T-cell (primary cell): ENCODE data around the gene NPIPB4. TPM values are rescaled to one million over a fixed set of nuclear protein-coding genes. Genes with fewer than 3 reads are reported as not detected.
"Not testable (repeated sequence)": the region's sequence is repeated elsewhere in the genome, so short reads cannot be mapped to it uniquely, and the experiment has no call there.

Experiments
- ATAC-seq, 4 experiments: fragments of 200-7000 bp in 3 of 4; fragments of 150-1000 bp in 1 of 4; cut with Tn5 transposase; replicated peaks in 1 of 4; 1 replicate in 3 of 4; 2 replicates in 1 of 4; pipeline ENCODE4 v1.10.0; 2021; ENCODE audit warnings: moderate library complexity in 3 of 4, mild to moderate bottlenecking in 2 of 4, moderate number of reproducible peaks in 1 of 4
- CTCF ChIA-PET, 2 donors: fragments of 300-600 bp; sonication (Branson Sonifier 250); formaldehyde crosslinking; loops; one replicate each; lab custom pipeline; 2022; ENCODE audit warnings: antibody characterized with exemption in 2 of 2; lab: Charles Lee
- POLR2A ChIA-PET, 2 donors: fragments of 300-600 bp; sonication (Branson Sonifier 250); formaldehyde crosslinking; loops; one replicate each; lab custom pipeline; 2022; ENCODE audit warnings: antibody characterized with exemption in 2 of 2; lab: Charles Lee
- DNase-seq, 35 experiments: peaks; one replicate each; pipeline versions ENCODE4 v3.0.0 to v3.0.0-alpha.2; 2013 to 2023
- H3K27ac ChIP-seq: one replicate; pipeline ENCODE4 v1.5.1; 2013; ENCODE audit warnings: low read length
- H3K27me3 ChIP-seq, 2 experiments: replicated peaks in 1 of 2; 1 replicate in 1 of 2; 2 replicates in 1 of 2; pipeline versions ENCODE4 v1.6.1 to v1.7.0; 2013; ENCODE audit warnings: low read length in 1 of 2, mixed read lengths in 1 of 2; ENCODE audit not compliant: control insufficient read depth in 2 of 2, insufficient read depth in 2 of 2; ENCODE audit errors: extremely low read depth in 1 of 2
- H3K36me3 ChIP-seq, 2 donors: 1 replicate in 1 of 2; 2 replicates in 1 of 2; pipeline versions ENCODE4 v1.6.1 to v1.7.0; 2013; ENCODE audit warnings: low read length in 1 of 2; ENCODE audit not compliant: control insufficient read depth in 2 of 2, insufficient read depth in 1 of 2; ENCODE audit errors: extremely low read depth in 1 of 2
- H3K4me1 ChIP-seq, 2 experiments: 1 replicate in 1 of 2; 2 replicates in 1 of 2; pipeline versions ENCODE4 v1.6.1 to v1.7.0; 2013; ENCODE audit warnings: low read length in 2 of 2, mixed read lengths in 1 of 2; ENCODE audit not compliant: insufficient read depth in 2 of 2, control insufficient read depth in 1 of 2; ENCODE audit errors: extremely low read depth in 1 of 2
- H3K4me3 ChIP-seq, 2 donors: 1 replicate in 1 of 2; 2 replicates in 1 of 2; pipeline versions ENCODE4 v1.5.1 to v1.7.0; 2013; ENCODE audit warnings: mild to moderate bottlenecking in 2 of 2, low read length in 1 of 2, moderate library complexity in 1 of 2; ENCODE audit not compliant: control insufficient read depth in 1 of 2; ENCODE audit errors: extremely low read depth in 1 of 2
- H3K9me3 ChIP-seq: 2 replicates; pipeline ENCODE4 v1.7.0; 2013
- H3K27ac Mint-ChIP-seq, 2 donors: one replicate each; pipeline ENCODE4 v1.8.0; 2020 to 2021; ENCODE audit warnings: mild to moderate bottlenecking in 2 of 2, mixed read lengths in 2 of 2
- H3K27me3 Mint-ChIP-seq, 2 donors: one replicate each; pipeline ENCODE4 v1.8.0; 2021 to 2022; ENCODE audit warnings: mixed read lengths in 2 of 2
- H3K36me3 Mint-ChIP-seq: one replicate; pipeline ENCODE4 v1.8.0; 2021; ENCODE audit warnings: mixed read lengths
- H3K4me1 Mint-ChIP-seq, 3 donors: one replicate each; pipeline ENCODE4 v1.8.0; 2020 to 2022; ENCODE audit warnings: mixed read lengths in 3 of 3, mild to moderate bottlenecking in 1 of 3
- H3K4me3 Mint-ChIP-seq, 3 donors: one replicate each; pipeline ENCODE4 v1.8.0; 2020 to 2022; ENCODE audit warnings: mild to moderate bottlenecking in 3 of 3, mixed read lengths in 3 of 3, moderate library complexity in 3 of 3
- H3K9me3 Mint-ChIP-seq, 3 donors: one replicate each; pipeline ENCODE4 v1.8.0; 2020 to 2022; ENCODE audit warnings: mixed read lengths in 3 of 3
- WGBS: methylation state at CpG from one replicate; pipeline ENCODE4 v1.1.5; 2013; ENCODE audit warnings: missing lambda C conversion rate; ENCODE audit not compliant: insufficient coverage; 5-methylcytosine and 5-hydroxymethylcytosine counted together
- total RNA-seq, 35 experiments: library from RNA in 6 of 35; stranded (reverse) in 6 of 35; fragments of 120-200 nt in 1 of 35; gene quantifications; one replicate each; pipeline versions ENCODE4 v1.2.1 to v1.2.4 and lab custom pipeline; 2013 to 2026

The NPIPB4 gene
- total RNA-seq, 5 donors from 2014 or later (not counting 1 experiment from before 2014, with no cell fraction given) = 173 to 372 (median 216) TPM

DNA sequence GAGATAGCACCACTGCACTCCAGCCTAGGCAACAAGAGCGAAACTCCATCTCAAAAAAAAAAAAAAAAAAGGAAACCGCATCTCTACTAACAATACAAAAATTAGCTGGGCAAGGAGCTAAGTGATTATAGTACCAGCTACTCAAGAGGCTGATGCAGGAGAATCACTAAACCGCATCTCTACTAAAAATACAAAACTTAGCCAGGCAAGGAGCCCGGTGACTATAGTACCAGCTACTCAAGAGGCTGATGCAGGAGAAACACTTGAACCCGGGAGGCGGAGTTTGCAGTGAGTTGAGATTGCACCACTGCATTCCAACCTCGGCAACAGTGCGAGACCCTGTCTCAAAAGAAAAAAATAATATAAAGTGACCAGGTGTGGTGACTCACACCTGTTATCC lies 27.6 kb downstream of the NPIPB4 start:
- H3K9me3 Mint-ChIP-seq, DNase-seq, H3K27me3 ChIP-seq, ATAC-seq, H3K36me3 ChIP-seq, H3K4me1 ChIP-seq, H3K36me3 Mint-ChIP-seq, H3K4me3 Mint-ChIP-seq, H3K4me1 Mint-ChIP-seq, H3K27me3 Mint-ChIP-seq, H3K4me3 ChIP-seq, H3K27ac Mint-ChIP-seq, H3K27ac ChIP-seq, CTCF ChIA-PET, POLR2A ChIA-PET, H3K9me3 ChIP-seq: not testable (repeated sequence)
- WGBS = no CpG with 5 or more reads among the region's 8 CpGs

- not testable (repeated sequence) for H3K27ac ChIP-seq
Measured at GRCh38 chr16:21826067-21826706, 31.4 kb downstream of the NPIPB4 start.

GRCh38 chr16:21825526-21825925 lies 32.0 kb downstream of the NPIPB4 start:
- CTCF ChIA-PET, H3K27ac Mint-ChIP-seq, POLR2A ChIA-PET, H3K36me3 Mint-ChIP-seq, H3K9me3 Mint-ChIP-seq, H3K4me1 Mint-ChIP-seq, H3K27me3 ChIP-seq, H3K4me3 ChIP-seq, H3K36me3 ChIP-seq, H3K9me3 ChIP-seq, ATAC-seq, H3K27me3 Mint-ChIP-seq, H3K4me1 ChIP-seq, H3K27ac ChIP-seq, DNase-seq, H3K4me3 Mint-ChIP-seq: not testable (repeated sequence)
- no CpG with 5 or more reads among the region's 4 CpGs for WGBS

More at GRCh38 chr16:21826067-21826706, 31.4 kb downstream of the NPIPB4 start:
- WGBS = no CpG with 5 or more reads among the region's 5 CpGs
- ATAC-seq, H3K4me3 Mint-ChIP-seq, CTCF ChIA-PET, H3K36me3 Mint-ChIP-seq, H3K27ac Mint-ChIP-seq, H3K27me3 ChIP-seq, H3K4me1 Mint-ChIP-seq, H3K27me3 Mint-ChIP-seq, H3K9me3 ChIP-seq, H3K9me3 Mint-ChIP-seq, H3K4me1 ChIP-seq, H3K4me3 ChIP-seq, POLR2A ChIA-PET, H3K36me3 ChIP-seq, DNase-seq: not testable (repeated sequence)

DNA sequence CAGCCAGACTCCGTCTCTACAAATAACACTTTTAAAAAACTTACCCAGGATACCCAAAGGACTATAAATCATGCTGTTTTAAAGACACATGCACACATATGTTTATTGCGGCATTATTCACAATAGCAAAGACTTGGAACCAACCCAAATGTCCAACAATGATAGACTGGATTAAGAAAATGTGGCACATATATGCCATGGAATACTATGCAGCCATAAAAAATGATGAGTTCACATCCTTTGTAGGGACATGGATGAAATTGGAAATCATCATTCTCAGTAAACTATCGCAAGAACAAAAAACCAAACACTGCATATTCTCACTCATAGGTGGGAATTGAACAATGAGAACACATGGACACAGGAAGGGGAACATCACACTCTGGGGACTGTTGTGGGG lies 34.3 kb downstream of the NPIPB4 start:
- H3K4me3 ChIP-seq, POLR2A ChIA-PET, CTCF ChIA-PET, H3K36me3 ChIP-seq, H3K27me3 ChIP-seq, H3K36me3 Mint-ChIP-seq, ATAC-seq, H3K4me3 Mint-ChIP-seq, DNase-seq, H3K9me3 Mint-ChIP-seq, H3K27me3 Mint-ChIP-seq, H3K9me3 ChIP-seq, H3K27ac Mint-ChIP-seq, H3K27ac ChIP-seq: not testable (repeated sequence)
- H3K4me1 Mint-ChIP-seq = peaks cover 16 to 23% (median 22%) of the 10 kb centered on the region in 3 donors
- H3K4me1 ChIP-seq = peaks cover 0 to 11% of the 10 kb centered on the region in 2 experiments
- no CpG with 5 or more reads among the region's 3 CpGs for WGBS

DNA sequence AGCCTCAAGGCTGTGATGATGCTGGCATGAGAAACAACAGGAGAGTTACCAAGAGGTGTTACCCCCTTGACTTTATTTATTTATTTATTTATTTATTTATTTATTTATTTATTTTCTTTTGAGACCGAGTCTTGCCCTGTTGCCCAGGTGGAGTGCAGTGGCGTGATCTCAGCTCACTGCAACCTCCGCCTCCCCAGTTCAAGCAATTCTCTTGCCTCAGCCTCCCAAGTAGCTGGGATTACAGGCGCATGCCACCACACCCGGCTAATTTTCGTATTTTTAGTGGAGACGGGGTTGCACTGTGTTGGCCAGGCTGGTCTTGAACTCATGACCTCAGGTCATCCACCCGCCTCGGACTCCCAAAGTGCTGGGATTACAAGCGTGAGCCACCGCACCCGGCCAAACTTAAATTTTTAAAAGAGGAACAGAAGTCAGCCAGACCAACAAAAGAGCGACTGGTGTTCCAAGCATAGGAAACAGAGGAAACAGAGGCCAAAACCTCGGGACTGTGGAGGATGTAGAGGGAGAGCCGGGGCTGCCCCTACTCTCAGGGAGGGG lies 36.6 kb downstream of the NPIPB4 start:
- Histone ChIP-seq H3K27ac (peak overlapping the region; percentile 95), H3K4me3 (peak overlapping the region; percentile 57 to 70), H3K4me1 (peaks cover 0 to 11% of the 10 kb centered on the region in 2 experiments)
- H3K9me3 ChIP-seq, POLR2A ChIA-PET, H3K27me3 ChIP-seq, H3K36me3 Mint-ChIP-seq, DNase-seq, H3K9me3 Mint-ChIP-seq, ATAC-seq, H3K27me3 Mint-ChIP-seq, H3K36me3 ChIP-seq: not testable (repeated sequence)
- H3K4me3 Mint-ChIP-seq = peak overlapping the region; percentile 87 to 98 (median 91)
- peak overlapping the region; percentile 98 to 100 for H3K27ac Mint-ChIP-seq
- H3K4me1 Mint-ChIP-seq = peaks cover 21 to 28% (median 22%) of the 10 kb centered on the region in 3 donors
- CTCF ChIA-PET = interaction anchor here in 1 of 2 donors (1.0 to 1.3 kb wide), 2 partner anchors 257 to 368 kb away, joined by 3 to 4 read pairs; no protein-coding TSS in a partner anchor
- WGBS = 93% methylated on average over 3 of the region's 15 CpGs

- DNase-seq = peak; percentile 42 to 79 (median 62)
- H3K9me3 Mint-ChIP-seq, H3K9me3 ChIP-seq, H3K27me3 ChIP-seq, POLR2A ChIA-PET, H3K36me3 Mint-ChIP-seq, H3K27me3 Mint-ChIP-seq, H3K36me3 ChIP-seq: not testable (repeated sequence)
- CTCF ChIA-PET = interaction anchor here in 1 of 2 donors (1.0 to 1.3 kb wide), 2 partner anchors 258 to 368 kb away, joined by 3 to 4 read pairs; no protein-coding TSS in a partner anchor
- 1% methylated on average over 25 of the region's 55 CpGs for WGBS
- Histone ChIP-seq H3K4me1 (peaks cover 0 to 11% of the 10 kb centered on the region in 2 experiments), H3K4me3 (peak overlapping the region; percentile 57 to 70), H3K27ac (peak overlapping the region; percentile 95)
- Mint-ChIP-seq H3K27ac (peak overlapping the region; percentile 98 to 100), H3K4me1 (peaks cover 21 to 28% (median 22%) of the 10 kb centered on the region in 3 donors), H3K4me3 (peak overlapping the region; percentile 87 to 98 (median 91))
- ATAC-seq = peak; percentile 90 to 98 (median 94)
Measured at GRCh38 chr16:21820028-21820907, 37.3 kb downstream of the NPIPB4 start.
